Ishikawa (cell line): ENCODE data around the gene TBC1D5.

Experiments
- CEBPB ChIP-seq: IDR thresholded peaks from 2 replicates; pipeline ENCODE4 v1.6.1; 2012
- CREB1 ChIP-seq: IDR thresholded peaks from 2 replicates; pipeline ENCODE4 v1.6.1; 2012; ENCODE audit warnings: low read depth
- EGR1 ChIP-seq: IDR thresholded peaks from 2 replicates; pipeline ENCODE4 v1.6.1; 2012
- EP300 ChIP-seq: IDR thresholded peaks from 2 replicates; pipeline ENCODE4 v1.6.1; 2012; ENCODE audit warnings: borderline replicate concordance
- FOXM1 ChIP-seq: IDR thresholded peaks from 2 replicates; pipeline ENCODE4 v1.6.1; 2012; ENCODE audit warnings: low read depth, borderline replicate concordance
- MAX ChIP-seq: IDR thresholded peaks from 2 replicates; pipeline ENCODE4 v1.6.1; 2012
- RAD21 ChIP-seq: IDR thresholded peaks from 2 replicates; pipeline ENCODE4 v1.6.1; 2012; ENCODE audit warnings: low read depth
- REST ChIP-seq: IDR thresholded peaks from 2 replicates; pipeline ENCODE4 v1.6.1; 2012; ENCODE audit warnings: low read depth, mild to moderate bottlenecking
- TAF1 ChIP-seq: IDR thresholded peaks from 2 replicates; pipeline ENCODE4 v1.6.1; 2012; ENCODE audit warnings: low read depth, mild to moderate bottlenecking
- TCF12 ChIP-seq: IDR thresholded peaks from 2 replicates; pipeline ENCODE4 v1.6.1; 2012; ENCODE audit warnings: low read depth
- TEAD4 ChIP-seq: IDR thresholded peaks from 2 replicates; pipeline ENCODE4 v1.6.1; 2012
- USF1 ChIP-seq: IDR thresholded peaks from 2 replicates; pipeline ENCODE4 v1.6.1; 2012
- ZBTB7A ChIP-seq: IDR thresholded peaks from 2 replicates; pipeline ENCODE4 v1.6.1; 2012; ENCODE audit warnings: low read depth

- no peak for TF ChIP-seq MAX
- no peak for TF ChIP-seq CEBPB
- no peak for TF ChIP-seq REST
- TF ChIP-seq FOXM1: no peak
- no peak for TF ChIP-seq TEAD4
- no peak for TF ChIP-seq TAF1
- TF ChIP-seq TCF12: no peak
- no peak for TF ChIP-seq RAD21
- no peak for TF ChIP-seq ZBTB7A
- no peak for TF ChIP-seq EGR1
- TF ChIP-seq EP300: no peak
- TF ChIP-seq CREB1: no peak
- TF ChIP-seq USF1: no peak
Observed at GRCh38 chr3:17443142-17443541, 299.3 kb downstream of the TBC1D5 start.
